DMS153 treated with DMSO at 0.1 percent for 48 hours (cell line): ENCODE measurements around the gene MEG3.
"Not testable (repeated sequence)": the region's sequence is repeated elsewhere in the genome, so short reads cannot be mapped to it uniquely, and the experiment has no call there.

Experiments
- DNase-seq: peaks from one replicate; lab custom pipeline; 2025; ENCODE audit not compliant: unreplicated experiment; lab: John Stamatoyannopoulos, UW

MEG3 gene

GRCh38 chr14:100788942-100789341, 37.0 kb upstream of the MEG3 start:
- no peak for DNase-seq

- no peak for DNase-seq
Observed at GRCh38 chr14:100789460-100790417, 36.2 kb upstream of the MEG3 start.

GRCh38 chr14:100790502-100791347, 35.2 kb upstream of the MEG3 start:
- no peak for DNase-seq

- DNase-seq = no peak
Observed at GRCh38 chr14:100791348-100791735, 34.6 kb upstream of the MEG3 start.

DNA sequence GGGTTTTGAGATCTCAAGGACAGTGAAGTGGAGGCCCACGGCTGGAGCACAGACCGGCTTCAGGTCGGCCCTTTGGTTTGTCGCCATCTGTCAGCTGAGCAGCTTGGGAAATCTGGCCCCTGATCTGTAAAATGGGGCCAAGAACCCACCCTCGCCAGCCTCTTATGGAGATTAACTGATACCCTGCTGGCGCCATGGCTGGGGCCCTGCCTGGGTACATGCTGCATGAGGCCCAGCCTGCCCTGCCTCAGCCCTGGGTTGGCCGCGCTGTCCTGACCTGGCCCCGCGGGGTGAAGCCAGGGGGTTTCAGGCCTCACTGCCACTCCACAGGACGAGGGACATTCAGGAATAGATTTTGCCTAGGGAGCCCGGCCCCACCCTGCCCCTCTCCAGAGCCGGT, 33.9 kb upstream of the MEG3 start:
- DNase-seq = no peak

- no peak for DNase-seq
Observed at GRCh38 chr14:100796946-100797345, 29.0 kb upstream of the MEG3 start.

- no peak for DNase-seq
Observed at GRCh38 chr14:100800041-100800440, 25.9 kb upstream of the MEG3 start.

- DNase-seq = not testable (repeated sequence)
Observed at GRCh38 chr14:100801433-100801832, 24.5 kb upstream of the MEG3 start.

GRCh38 chr14:100802179-100802578, 23.7 kb upstream of the MEG3 start:
- DNase-seq = no peak

GRCh38 chr14:100802766-100803165, 23.2 kb upstream of the MEG3 start:
- DNase-seq = no peak

DNA sequence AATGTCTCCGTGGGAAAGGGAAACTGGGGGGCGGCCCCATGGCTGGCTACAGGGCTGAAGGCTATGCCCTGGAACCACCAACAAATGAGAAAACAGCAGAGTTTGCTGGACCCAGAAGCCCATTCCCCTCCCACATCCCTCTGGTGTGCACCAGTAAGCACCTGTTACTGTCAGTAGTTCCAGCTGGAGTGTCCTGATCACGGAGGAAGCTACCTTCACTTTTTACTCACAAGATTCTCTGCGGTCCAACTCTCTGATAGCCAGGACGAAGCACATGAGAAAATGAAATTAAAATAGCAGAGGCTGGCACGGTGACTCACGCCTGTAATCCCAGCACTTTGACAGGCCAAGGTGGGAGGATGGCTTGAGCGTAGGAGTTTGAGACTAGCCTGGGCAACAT, 22.7 kb upstream of the MEG3 start:
- no peak for DNase-seq

DNA sequence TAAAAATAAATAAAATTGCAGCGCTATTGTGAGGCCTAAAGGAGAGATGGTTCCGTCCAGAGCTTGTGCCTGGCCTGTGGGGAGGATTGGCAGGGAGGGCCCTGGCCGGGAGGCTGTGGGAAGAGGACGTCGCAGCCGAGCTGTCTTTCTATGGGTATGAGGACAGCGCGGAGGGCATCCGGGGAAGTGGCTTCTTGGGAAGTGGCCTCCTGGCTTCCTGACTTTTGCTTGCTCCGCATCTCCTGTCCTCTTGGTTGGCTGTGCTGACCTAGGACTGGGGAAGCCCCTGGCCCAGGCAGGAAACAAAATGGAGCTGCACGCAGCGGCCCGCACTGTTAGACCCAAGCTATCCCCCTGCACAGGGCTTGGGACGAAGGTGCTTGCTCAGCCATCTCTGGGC, 22.2 kb upstream of the MEG3 start:
- no peak for DNase-seq

DNA sequence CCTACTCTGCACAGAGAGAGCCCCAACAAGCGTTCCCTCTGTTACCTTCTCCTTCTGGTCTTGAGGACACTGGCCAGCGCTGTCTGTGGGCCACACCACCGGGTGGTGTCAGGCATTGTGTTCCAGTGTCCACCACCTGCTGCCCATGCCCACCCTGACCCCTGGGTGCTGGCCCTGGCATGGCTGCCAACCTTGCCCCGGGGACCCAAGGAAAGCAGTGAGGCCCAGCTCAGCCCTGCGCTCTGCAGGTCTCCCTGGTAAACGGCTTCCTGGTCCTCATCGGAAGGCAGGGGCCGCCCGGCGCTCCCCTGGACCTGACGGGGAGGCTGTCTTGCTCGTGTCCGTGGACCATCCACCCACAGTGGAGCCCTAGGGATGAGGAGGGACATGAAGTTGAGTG, 21.8 kb upstream of the MEG3 start:
- DNase-seq = no peak

DNA sequence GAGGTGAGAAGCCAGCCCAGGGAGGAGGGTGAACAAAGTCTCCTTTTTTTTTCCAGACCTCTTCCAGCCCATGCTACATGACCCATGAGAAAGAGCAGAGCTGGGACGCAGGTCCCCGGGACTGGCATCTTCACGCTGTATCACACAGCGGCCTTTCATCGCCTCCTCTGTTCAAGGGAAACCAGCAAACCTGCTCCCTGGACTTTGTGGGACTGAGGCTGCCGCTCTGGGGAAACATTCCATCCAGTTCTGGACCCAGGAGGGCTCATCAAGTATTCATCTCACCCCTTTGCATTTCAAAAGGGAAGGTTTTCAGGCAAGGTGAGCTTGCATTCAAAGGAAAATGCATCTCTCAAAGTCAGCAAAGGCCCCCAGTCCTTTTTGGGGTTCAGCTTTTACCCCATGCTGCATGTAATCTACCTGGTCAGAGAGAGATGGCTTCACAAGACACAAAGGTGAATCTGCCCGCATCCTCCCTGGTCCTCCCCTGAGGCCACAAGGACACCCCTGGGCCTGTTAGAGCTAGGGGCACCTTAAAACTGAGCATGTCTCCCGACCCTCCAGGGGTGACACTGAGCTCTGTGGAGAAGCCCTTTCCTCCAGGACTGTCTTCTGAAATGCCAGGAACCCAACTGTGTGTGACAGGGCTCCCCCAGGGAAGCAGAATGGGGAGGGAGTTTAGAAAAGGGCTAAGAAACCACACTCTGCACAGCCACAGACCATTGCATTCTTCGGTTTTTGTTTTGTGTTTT, 21.2 kb upstream of the MEG3 start:
- DNase-seq = no peak

- DNase-seq = no peak
Observed at GRCh38 chr14:100806386-100806785, 19.5 kb upstream of the MEG3 start.

DNA sequence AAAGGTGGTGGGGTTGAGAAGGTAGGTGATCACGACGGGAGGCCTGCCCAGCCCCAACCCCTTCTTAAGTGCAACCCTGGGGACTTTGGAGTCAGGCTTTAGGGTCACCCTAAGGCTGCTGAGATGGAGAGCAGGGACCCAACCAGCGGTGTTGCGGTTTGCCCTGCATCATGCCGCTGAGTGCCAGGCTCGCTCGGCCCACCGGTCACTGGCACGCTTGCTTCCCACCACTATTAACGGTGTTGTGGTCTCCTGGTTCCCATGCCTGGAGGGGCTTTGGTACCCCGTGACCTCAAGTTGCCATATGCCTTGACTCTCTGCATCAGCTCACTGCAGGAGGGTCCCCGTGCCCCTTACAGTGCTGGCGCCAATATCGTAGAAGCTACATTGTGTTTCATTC, 18.4 kb upstream of the MEG3 start:
- DNase-seq = no peak

- no peak for DNase-seq
Observed at GRCh38 chr14:100807979-100808734, 17.8 kb upstream of the MEG3 start.

- DNase-seq = no peak
Observed at GRCh38 chr14:100810435-100810834, 15.5 kb upstream of the MEG3 start.

GRCh38 chr14:100810861-100811461, 15.0 kb upstream of the MEG3 start:
- DNase-seq = no peak

- DNase-seq = no peak
Observed at GRCh38 chr14:100813291-100813690, 12.6 kb upstream of the MEG3 start.
